Subcutaneous adipose tissue (tissue), 4 donors: ENCODE measurements around the gene VWA1. TPM values are rescaled to one million over a fixed set of nuclear protein-coding genes. Genes with fewer than 3 reads are reported as not detected.

Experiments
- CTCF ChIP-seq: fragments of 450-650 bp; IDR thresholded peaks from one replicate; pipeline ENCODE4 v1.5.1; 2016; ENCODE audit warnings: low read depth, mild to moderate bottlenecking, control low read depth, antibody characterized with exemption, moderate library complexity
- total RNA-seq, 4 donors: library from RNA; depleted of rRNA; stranded (reverse); fragments of >200 nt; gene quantifications; one replicate each; pipeline ENCODE4 v1.1.0, GENCODE V29; 2016

VWA1 gene
- total RNA-seq, 4 donors from 2014 or later: 6.0 to 21.3 (median 10.3) TPM

- TF ChIP-seq CTCF: no peak
Measured at GRCh38 chr1:1438531-1439381, 3.3 kb downstream of the VWA1 start.

GRCh38 chr1:1439546-1440261 is 4.2 kb downstream of the VWA1 start:
- TF ChIP-seq CTCF: no peak

GRCh38 chr1:1440262-1441001 is 4.9 kb downstream of the VWA1 start:
- TF ChIP-seq CTCF: no peak

GRCh38 chr1:1441002-1441888 is 5.8 kb downstream of the VWA1 start:
- no peak for TF ChIP-seq CTCF

- TF ChIP-seq CTCF: no peak
Measured at GRCh38 chr1:1442069-1442770, 6.7 kb downstream of the VWA1 start.

GRCh38 chr1:1449099-1449739 is 13.7 kb downstream of the VWA1 start, which contains the start of gene ATAD3C:
Gene ATAD3C, plus strand, starts transcription at chr1:1449689. Its CDS starts 995 bp downstream, at chr1:1450684.
- no peak for TF ChIP-seq CTCF
